ENCODE results near the gene PNPLA3. TPM values are rescaled to one million over a fixed set of nuclear protein-coding genes. Genes with fewer than 3 reads are reported as not detected.

PNPLA3 gene
- total RNA-seq, 1 experiment from 2014 or later: 7.3 TPM

DNA sequence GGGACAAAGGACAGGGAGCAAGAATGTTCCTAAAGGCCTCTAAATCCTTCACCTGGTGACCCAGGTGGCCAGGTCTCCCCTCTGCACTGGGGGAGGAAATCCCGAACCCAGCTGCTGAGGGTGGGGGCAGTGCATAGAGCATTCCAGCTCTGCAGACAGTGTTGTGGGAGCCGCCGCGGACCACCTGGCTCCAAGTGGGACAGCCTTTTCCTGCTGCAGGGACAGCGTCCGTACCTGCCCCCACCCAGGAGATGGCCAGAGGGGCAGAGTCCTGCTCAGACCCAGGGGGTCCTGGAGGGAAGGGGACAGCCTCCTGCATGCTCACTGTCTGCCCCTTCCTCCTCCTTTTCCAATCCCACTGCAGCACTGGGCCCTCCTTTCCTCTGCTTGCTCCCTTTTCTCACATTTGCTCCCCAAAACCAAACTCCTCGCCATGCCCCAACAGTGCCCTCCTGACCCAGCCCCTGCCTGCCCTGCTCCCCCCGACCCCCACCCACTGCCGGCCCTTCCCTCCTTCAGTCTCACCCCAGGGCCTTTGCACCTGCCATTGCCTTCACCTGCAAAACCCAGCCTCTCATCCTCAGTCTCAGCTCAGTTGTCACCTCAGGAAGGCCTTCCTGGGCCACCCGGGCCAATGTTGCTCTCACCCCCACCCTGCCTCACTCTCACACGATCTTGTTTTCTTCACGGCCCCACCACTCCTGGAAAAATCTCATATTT is 44.6 kb upstream of the PNPLA3 start:
- H3K4me2 ChIP-seq (ENCODE audit: low read length): no peak overlapping the region
- H3K27me3 ChIP-seq (ENCODE audit: insufficient read depth, low read length): no peaks in the 10 kb centered on the region
- no TSS peak for BruUV-seq (replicated peaks)
- no peak overlapping the region for H3K4me3 ChIP-seq (replicated peaks in 1 of 2; ENCODE audit: low read depth in 1 of 2, low read length in 2 of 2)
- POLR2A ChIA-PET: no interaction called here
- no peaks in the 10 kb centered on the region for H3K79me2 ChIP-seq (ENCODE audit: insufficient read depth, low read length)
- no peak for ATAC-seq
- peaks cover 0 to 7% of the 10 kb centered on the region in 2 experiments; a peak in 1 of 4 replicates for H3K4me1 ChIP-seq (ENCODE audit: control insufficient read depth in 1 of 2, insufficient read depth in 2 of 2, low read length in 2 of 2)
- no peak overlapping the region for H2AFZ ChIP-seq (ENCODE audit: low read depth, low read length, poor library complexity, severe bottlenecking)
- H3K9me2 ChIP-seq (ENCODE audit: insufficient read depth): no peaks in the 10 kb centered on the region
- H3K9ac ChIP-seq (ENCODE audit: low read length): no peak overlapping the region
- intact Hi-C loops (cut with micrococcal nuclease): no loop called here
- no peaks in the 10 kb centered on the region for H4K20me1 ChIP-seq (ENCODE audit: insufficient read depth)
- no peak for DNase-seq (ENCODE audit: low read depth, low spot score)
- no peaks in the 10 kb centered on the region for H3K9me3 ChIP-seq (ENCODE audit: control insufficient read depth in 1 of 2, insufficient read depth in 1 of 2, low read depth in 1 of 2, low read length in 2 of 2)
- no peak overlapping the region for H3K27ac ChIP-seq (ENCODE audit: low read depth, low read length)
- H3K36me3 ChIP-seq (ENCODE audit: control insufficient read depth in 1 of 2, insufficient read depth in 2 of 2, low read length in 2 of 2): no peaks in the 10 kb centered on the region
- CTCF ChIA-PET: no interaction called here
- no peak for TF ChIP-seq FOSL1 (IDR thresholded peaks at IDR 0.05; ENCODE audit: low read depth)
- no peak for TF ChIP-seq SP1 (IDR thresholded peaks at IDR 0.05; ENCODE audit: low read depth)
- no peak for TF ChIP-seq EGR1 (IDR thresholded peaks at IDR 0.05; ENCODE audit: low read depth)
- TF ChIP-seq CEBPB (IDR thresholded peaks at IDR 0.05; ENCODE audit: low read depth): no peak
- TF ChIP-seq POLR2A (IDR thresholded peaks at IDR 0.05; ENCODE audit: borderline replicate concordance, extremely low read depth, insufficient read depth, insufficient read length): no peak
- RAD21 ChIA-PET (ENCODE audit: low non-redundant PET in 1 of 2, low total read pairs in 2 of 2, uncharacterized antibody in 2 of 2, unreplicated experiment in 2 of 2): no interaction called here

DNA sequence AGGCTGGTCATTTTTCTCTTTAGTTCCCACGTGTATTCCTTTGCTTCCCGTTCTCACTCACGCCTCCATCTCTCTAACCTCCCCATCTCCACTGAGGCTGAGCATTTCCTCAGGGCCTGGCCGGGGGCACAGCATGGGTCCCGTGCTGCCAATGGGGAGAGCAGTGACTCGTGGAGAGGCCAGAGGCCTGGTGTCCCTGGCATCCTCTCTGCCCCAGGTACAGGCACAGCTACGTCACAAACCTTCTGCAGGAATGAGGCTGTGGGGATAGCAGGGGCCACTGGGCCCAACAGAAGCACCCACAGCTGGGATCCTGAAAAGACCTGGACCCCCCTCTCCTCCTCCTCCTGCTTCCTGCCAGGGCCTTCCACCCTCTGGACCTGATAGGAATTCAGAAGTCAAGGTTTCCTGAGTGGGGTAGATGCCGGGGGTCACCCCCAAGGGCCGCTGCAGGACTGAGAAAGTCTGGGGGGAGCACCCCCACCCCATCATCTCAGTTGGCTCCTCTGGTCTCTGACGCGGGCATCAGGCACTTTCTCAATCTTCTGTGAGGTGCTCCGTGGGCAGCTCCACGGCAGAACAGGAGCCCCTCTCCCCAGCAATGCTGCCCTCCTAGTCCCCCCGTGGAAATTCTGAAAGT is 43.6 kb upstream of the PNPLA3 start:
- intact Hi-C loops (cut with micrococcal nuclease): loop anchor here (10.0 kb wide), 2 partner anchors 205 to 745 kb away; no protein-coding TSS in a partner anchor
- H3K27me3 ChIP-seq (ENCODE audit: insufficient read depth, low read length): no peaks in the 10 kb centered on the region
- DNase-seq (ENCODE audit: low read depth, low spot score): no peak
- H3K9me2 ChIP-seq (ENCODE audit: insufficient read depth): no peaks in the 10 kb centered on the region
- no peaks in the 10 kb centered on the region for H3K36me3 ChIP-seq (ENCODE audit: control insufficient read depth in 1 of 2, insufficient read depth in 2 of 2, low read length in 2 of 2)
- BruUV-seq (replicated peaks): no TSS peak
- TF ChIP-seq RAD21 (IDR thresholded peaks at IDR 0.05; ENCODE audit: low read depth): no peak
- no peak for TF ChIP-seq SRF (IDR thresholded peaks at IDR 0.05; ENCODE audit: low read depth)
- TF ChIP-seq, protein P1, sequence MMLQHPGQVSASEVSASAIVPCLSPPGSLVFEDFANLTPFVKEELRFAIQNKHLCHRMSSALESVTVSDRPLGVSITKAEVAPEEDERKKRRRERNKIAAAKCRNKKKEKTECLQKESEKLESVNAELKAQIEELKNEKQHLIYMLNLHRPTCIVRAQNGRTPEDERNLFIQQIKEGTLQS (IDR thresholded peaks at IDR 0.05): no peak
- H3K4me1 ChIP-seq (ENCODE audit: control insufficient read depth in 1 of 2, insufficient read depth in 2 of 2, low read length in 2 of 2): peaks cover 0 to 7% of the 10 kb centered on the region in 2 experiments; a peak in 1 of 4 replicates
- no peak overlapping the region for H3K4me2 ChIP-seq (ENCODE audit: low read length)
- no peaks in the 10 kb centered on the region for H3K79me2 ChIP-seq (ENCODE audit: insufficient read depth, low read length)
- ChIA-PET RAD21 (ENCODE audit: low non-redundant PET in 1 of 2, low total read pairs in 2 of 2, uncharacterized antibody in 2 of 2, unreplicated experiment in 2 of 2) (no interaction called here), POLR2A (no interaction called here), CTCF (no interaction called here)
- H3K9me3 ChIP-seq (ENCODE audit: control insufficient read depth in 1 of 2, insufficient read depth in 1 of 2, low read depth in 1 of 2, low read length in 2 of 2): no peaks in the 10 kb centered on the region
- no peak for ATAC-seq
- H3K4me3 ChIP-seq (replicated peaks in 1 of 2; ENCODE audit: low read depth in 1 of 2, low read length in 2 of 2): no peak overlapping the region
- no peak overlapping the region for H3K27ac ChIP-seq (ENCODE audit: low read depth, low read length)
- H4K20me1 ChIP-seq (ENCODE audit: insufficient read depth): no peaks in the 10 kb centered on the region
- no peak overlapping the region for H2AFZ ChIP-seq (ENCODE audit: low read depth, low read length, poor library complexity, severe bottlenecking)
- no peak overlapping the region for H3K9ac ChIP-seq (ENCODE audit: low read length)

All from HCT116 (cell line).